ENCODE results near the gene PHIP.

The PHIP gene

DNA sequence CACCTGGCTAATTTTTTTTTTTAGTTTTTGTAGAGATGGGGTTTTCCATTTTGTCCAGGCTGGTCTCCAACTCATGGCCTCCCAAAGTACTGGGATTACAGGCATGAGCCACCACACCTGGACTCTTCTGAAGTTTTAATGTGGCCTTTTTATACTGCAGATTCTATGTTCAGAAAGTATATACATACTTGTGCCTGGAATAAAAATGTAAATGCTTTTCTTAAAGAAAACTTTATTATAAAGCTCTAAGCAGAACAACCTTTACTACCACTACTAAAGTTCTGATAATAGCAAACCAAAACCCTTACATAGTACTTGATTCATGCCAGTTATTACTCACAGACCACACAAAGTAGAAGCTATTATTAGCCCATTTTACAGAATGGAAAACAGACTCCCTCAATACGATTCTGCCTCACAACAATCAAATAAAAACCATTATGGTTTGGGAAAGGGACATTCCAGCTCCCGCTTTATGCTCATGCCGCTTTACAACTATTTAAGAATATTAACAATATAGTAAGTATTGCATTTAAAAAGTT lies 5.3 kb downstream of the PHIP start:
- no peak overlapping the region for H3K4me2 ChIP-seq
- no peaks in the 10 kb centered on the region for H3K27me3 ChIP-seq
- H3K27ac ChIP-seq, result no peak overlapping the region
- peaks cover 6% of the 10 kb centered on the region; the same call in 1 of the 2 replicates for H3K4me1 ChIP-seq
- H4K20me1 ChIP-seq, result peaks cover 39% of the 10 kb centered on the region; the same call in 1 of the 2 replicates
- no peak overlapping the region for H3K4me3 ChIP-seq
- no peak overlapping the region for H3K9ac ChIP-seq
- no peak for TF ChIP-seq Cebpa-rat (IDR thresholded peaks at IDR 0.05)
- H3K36me3 ChIP-seq, result no peaks in the 10 kb centered on the region
- no peaks in the 10 kb centered on the region for H3K9me3 ChIP-seq

DNA sequence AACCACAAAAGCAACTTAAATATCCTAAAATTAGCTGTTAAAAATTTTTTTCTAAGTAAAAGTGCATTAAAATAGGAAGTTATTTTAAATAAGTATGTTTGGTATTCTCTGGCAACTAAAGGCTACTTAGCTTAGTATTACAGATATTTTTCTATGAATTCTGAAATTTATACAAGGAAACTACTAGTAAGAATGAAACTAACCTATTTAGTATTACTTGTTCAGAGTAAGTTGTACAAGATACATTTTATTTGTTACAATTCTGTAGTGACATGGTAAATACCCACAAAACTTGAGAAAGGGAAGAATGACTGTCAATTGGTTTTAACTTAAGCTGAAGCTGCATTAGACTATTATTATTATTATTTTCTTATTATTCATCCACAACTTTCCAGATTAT lies 6.5 kb downstream of the PHIP start:
- H3K36me3 ChIP-seq, result no peaks in the 10 kb centered on the region
- no peak overlapping the region for H3K4me2 ChIP-seq
- H4K20me1 ChIP-seq, result peaks cover 49% of the 10 kb centered on the region
- H3K27me3 ChIP-seq, result no peaks in the 10 kb centered on the region
- H3K9me3 ChIP-seq, result no peaks in the 10 kb centered on the region
- no peak for TF ChIP-seq Cebpa-rat (IDR thresholded peaks at IDR 0.05)
- no peak overlapping the region for H3K27ac ChIP-seq
- peaks cover 6% of the 10 kb centered on the region; the same call in 1 of the 2 replicates for H3K4me1 ChIP-seq
- H3K9ac ChIP-seq, result no peak overlapping the region
- H3K4me3 ChIP-seq, result no peak overlapping the region

DNA sequence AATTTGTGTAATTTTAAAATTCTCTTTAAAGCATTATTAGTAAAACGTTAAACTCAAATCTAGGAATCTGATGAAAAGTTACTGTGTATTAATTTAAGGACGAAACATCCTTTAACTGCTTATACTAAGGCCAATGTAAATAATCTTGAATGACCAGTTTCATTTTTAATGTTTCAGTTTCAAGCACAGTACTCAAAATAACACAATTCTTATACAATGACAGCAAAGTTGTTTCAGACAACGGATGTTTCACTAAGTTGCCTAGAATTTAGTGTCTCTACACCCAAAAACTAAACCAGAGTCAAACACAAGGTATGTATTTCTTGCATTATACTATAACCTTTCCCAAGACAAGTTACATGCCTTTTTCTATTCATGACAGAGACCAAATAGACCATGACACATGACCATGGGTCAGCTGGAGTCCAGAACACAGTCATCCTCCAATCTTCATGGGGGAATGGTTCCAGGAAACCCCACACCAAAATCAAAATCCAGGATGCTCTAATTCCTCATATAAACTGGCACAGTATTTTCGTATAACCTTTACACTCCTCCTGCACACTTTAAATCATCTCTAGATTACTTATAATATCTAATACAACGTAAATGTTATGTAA lies 7.7 kb downstream of the PHIP start:
- Histone ChIP-seq H3K9me3 (no peaks in the 10 kb centered on the region), H3K4me3 (no peak overlapping the region), H3K4me1 (peaks cover 4% of the 10 kb centered on the region; the same call in 1 of the 2 replicates), H4K20me1 (peaks cover 44% of the 10 kb centered on the region), H3K4me2 (no peak overlapping the region), H3K27ac (no peak overlapping the region), H3K27me3 (no peaks in the 10 kb centered on the region), H3K36me3 (no peaks in the 10 kb centered on the region), H3K9ac (no peak overlapping the region)
- no peak for TF ChIP-seq Cebpa-rat (IDR thresholded peaks at IDR 0.05)

DNA sequence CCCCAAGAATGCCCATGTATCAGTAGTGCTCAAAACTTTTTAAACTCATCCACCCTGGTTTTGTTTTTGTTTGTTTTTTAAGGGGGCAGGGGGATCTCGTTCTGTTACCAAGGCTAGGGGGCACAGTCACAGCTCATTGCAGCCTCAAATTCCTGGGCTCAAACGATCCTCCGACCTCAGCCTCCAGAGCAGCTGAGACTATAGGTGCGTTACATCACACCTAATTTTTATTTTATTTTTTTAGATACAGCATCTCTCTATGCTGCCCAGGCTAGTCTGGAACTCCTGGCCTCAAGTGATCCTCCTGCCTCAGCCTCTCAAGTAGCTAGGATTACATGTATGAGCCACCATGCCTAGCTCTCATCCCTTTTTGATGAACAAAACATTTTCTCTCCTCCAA lies 11.2 kb downstream of the PHIP start:
- Histone ChIP-seq H3K4me2 (no peak overlapping the region), H3K36me3 (no peaks in the 10 kb centered on the region), H3K4me1 (no peaks in the 10 kb centered on the region), H3K9me3 (no peaks in the 10 kb centered on the region), H3K9ac (no peak overlapping the region), H4K20me1 (peaks cover 39% of the 10 kb centered on the region; the same call in 1 of the 2 replicates), H3K27ac (no peak overlapping the region), H3K4me3 (no peak overlapping the region), H3K27me3 (no peaks in the 10 kb centered on the region)
- TF ChIP-seq Cebpa-rat (IDR thresholded peaks at IDR 0.05), result no peak

DNA sequence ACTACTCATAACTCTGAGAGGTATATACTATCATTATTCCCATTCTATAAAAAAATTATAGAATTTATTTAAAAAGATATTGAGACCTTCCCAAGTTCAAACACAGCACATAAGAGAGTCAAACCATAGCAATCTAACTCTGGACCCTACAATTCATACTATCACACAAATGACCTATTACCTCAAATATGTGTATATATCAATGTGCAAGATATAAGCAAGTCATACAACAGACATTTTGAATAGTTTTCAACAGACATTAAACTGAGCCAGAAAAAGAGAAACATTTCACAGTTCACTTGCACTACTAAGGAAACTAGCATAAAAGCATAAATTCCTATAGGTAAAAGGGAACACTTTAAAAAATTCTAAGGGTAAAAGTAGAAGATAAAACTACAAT lies 11.7 kb downstream of the PHIP start:
- no peaks in the 10 kb centered on the region for H3K9me3 ChIP-seq
- no peak overlapping the region for H3K4me3 ChIP-seq
- peaks cover 38% of the 10 kb centered on the region; the same call in 1 of the 2 replicates for H4K20me1 ChIP-seq
- H3K36me3 ChIP-seq, result no peaks in the 10 kb centered on the region
- TF ChIP-seq Cebpa-rat (IDR thresholded peaks at IDR 0.05), result no peak
- no peaks in the 10 kb centered on the region for H3K27me3 ChIP-seq
- no peak overlapping the region for H3K4me2 ChIP-seq
- no peaks in the 10 kb centered on the region for H3K4me1 ChIP-seq
- H3K27ac ChIP-seq, result no peak overlapping the region
- H3K9ac ChIP-seq, result no peak overlapping the region

DNA sequence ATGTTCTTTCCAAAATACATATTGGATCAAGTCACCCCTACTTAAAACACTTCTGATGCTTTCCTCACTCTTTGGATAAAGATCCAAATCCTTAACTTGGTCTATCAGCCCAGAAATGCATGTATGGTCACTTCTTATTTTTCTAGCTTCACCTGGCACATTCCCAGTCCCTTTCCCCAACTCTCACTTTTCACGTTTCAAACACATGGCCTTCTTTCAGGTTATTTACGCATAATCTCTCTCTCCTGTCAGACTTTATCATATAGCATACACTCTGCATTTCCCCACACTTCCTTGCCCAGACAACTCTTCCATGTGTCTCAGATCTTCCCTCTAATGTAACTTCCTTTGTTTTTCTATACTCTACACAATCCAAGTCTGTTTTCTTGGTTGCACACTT lies 12.8 kb downstream of the PHIP start:
- no peak overlapping the region for H3K4me2 ChIP-seq
- peaks cover 3% of the 10 kb centered on the region; the same call in 1 of the 2 replicates for H3K36me3 ChIP-seq
- TF ChIP-seq Cebpa-rat (IDR thresholded peaks at IDR 0.05), result no peak
- H3K4me1 ChIP-seq, result no peaks in the 10 kb centered on the region
- H4K20me1 ChIP-seq, result peaks cover 38% of the 10 kb centered on the region; the same call in 1 of the 2 replicates
- H3K9ac ChIP-seq, result no peak overlapping the region
- no peaks in the 10 kb centered on the region for H3K9me3 ChIP-seq
- H3K4me3 ChIP-seq, result no peak overlapping the region
- no peaks in the 10 kb centered on the region for H3K27me3 ChIP-seq
- no peak overlapping the region for H3K27ac ChIP-seq

DNA sequence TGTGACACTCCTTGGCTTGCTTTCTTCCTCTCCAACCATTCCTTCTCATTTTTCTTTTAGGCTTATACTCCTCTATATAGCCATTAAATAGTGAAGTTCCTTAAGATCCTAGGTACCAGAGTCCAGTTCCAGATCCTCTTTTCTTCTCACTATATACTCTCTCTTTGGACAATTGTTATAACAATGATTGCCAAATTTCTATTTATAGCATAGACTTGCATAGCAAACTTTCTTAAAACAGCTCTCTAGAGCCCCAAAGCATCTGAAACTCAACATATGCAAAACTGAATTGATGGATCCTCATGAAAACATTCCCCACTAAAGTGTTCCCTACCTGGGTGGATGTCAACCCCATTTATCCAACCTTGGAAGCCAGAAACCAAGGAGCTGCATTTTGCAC lies 13.4 kb downstream of the PHIP start:
- peaks cover 8% of the 10 kb centered on the region; the same call in 1 of the 2 replicates for H3K36me3 ChIP-seq
- no peaks in the 10 kb centered on the region for H3K9me3 ChIP-seq
- H3K27ac ChIP-seq, result no peak overlapping the region
- H4K20me1 ChIP-seq, result peaks cover 38% of the 10 kb centered on the region; the same call in 1 of the 2 replicates
- no peak overlapping the region for H3K4me3 ChIP-seq
- H3K4me1 ChIP-seq, result no peaks in the 10 kb centered on the region
- no peak overlapping the region for H3K4me2 ChIP-seq
- no peaks in the 10 kb centered on the region for H3K27me3 ChIP-seq
- H3K9ac ChIP-seq, result no peak overlapping the region
- no peak for TF ChIP-seq Cebpa-rat (IDR thresholded peaks at IDR 0.05)

DNA sequence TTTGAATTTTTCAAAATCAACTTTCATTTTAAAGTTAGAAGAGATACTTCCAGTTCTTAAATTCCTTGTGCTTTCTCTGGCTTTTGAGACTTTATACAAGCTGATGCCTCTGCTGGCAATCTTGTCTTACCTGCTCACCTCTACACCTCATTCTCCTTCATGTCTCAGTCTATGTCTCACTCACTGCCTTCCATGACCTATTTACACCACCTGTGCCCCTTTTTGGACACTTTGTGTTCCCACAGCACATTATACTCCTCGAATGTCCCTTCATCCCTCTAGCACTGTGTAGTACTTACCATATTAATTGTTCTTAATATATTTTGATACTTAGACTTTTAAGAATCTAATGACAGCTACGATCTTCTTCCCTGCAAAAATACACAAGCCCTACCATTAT lies 15.3 kb downstream of the PHIP start:
- no peaks in the 10 kb centered on the region for H3K27me3 ChIP-seq
- TF ChIP-seq Cebpa-rat (IDR thresholded peaks at IDR 0.05), result no peak
- no peaks in the 10 kb centered on the region for H3K4me1 ChIP-seq
- no peak overlapping the region for H3K4me3 ChIP-seq
- peaks cover 32% of the 10 kb centered on the region; the same call in 1 of the 2 replicates for H4K20me1 ChIP-seq
- H3K27ac ChIP-seq, result no peak overlapping the region
- H3K9me3 ChIP-seq, result no peaks in the 10 kb centered on the region
- H3K4me2 ChIP-seq, result no peak overlapping the region
- H3K9ac ChIP-seq, result no peak overlapping the region
- peaks cover 18% of the 10 kb centered on the region; the same call in 1 of the 2 replicates for H3K36me3 ChIP-seq

DNA sequence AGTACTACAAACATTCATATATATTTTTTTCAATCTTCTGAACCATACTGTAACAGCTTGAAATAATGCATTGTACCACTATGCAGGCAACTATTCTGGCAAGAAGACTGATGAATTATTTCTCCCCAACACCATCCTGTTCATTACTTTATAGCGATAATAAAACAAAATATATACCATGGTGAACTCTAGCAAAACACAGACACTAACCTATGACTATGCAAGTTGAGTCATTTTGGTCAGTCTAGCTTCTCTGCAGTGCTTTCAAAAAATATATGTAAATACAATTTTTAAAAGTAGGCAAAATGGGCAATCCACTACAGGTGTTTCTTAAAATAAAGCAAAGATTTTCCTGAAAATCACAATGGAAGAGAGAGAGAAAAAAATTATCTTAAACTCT lies 20.3 kb downstream of the PHIP start:
- Histone ChIP-seq H3K4me1 (no peaks in the 10 kb centered on the region), H3K27ac (no peak overlapping the region), H3K36me3 (peaks cover 51% of the 10 kb centered on the region), H3K9me3 (no peaks in the 10 kb centered on the region), H3K4me2 (no peak overlapping the region), H3K4me3 (no peak overlapping the region), H4K20me1 (no peaks in the 10 kb centered on the region), H3K27me3 (no peaks in the 10 kb centered on the region), H3K9ac (no peak overlapping the region)
- TF ChIP-seq Cebpa-rat (IDR thresholded peaks at IDR 0.05), result no peak

DNA sequence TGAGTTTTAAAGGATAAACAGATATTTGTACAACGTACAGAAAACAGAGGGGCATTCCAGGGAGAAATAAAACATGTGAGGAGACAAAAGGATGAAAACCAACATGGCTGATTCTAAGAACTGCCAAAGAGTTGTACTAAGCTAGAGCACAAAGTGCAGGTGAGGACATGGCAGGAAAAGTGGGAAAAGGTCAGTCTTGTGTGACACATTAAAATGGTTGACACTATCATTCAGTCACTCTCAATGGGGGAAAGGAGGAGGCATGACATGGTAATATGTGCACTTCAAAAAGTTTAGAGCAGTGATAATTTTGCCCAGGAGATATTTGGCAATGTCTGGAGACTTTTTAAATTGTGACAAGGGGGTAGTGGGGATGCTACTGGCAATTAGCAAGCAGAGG lies 21.8 kb downstream of the PHIP start:
- Histone ChIP-seq H3K27me3 (no peaks in the 10 kb centered on the region), H3K4me2 (no peak overlapping the region), H3K36me3 (peaks cover 58% of the 10 kb centered on the region), H3K9ac (no peak overlapping the region), H3K4me1 (no peaks in the 10 kb centered on the region), H3K4me3 (no peak overlapping the region), H3K9me3 (no peaks in the 10 kb centered on the region), H4K20me1 (no peaks in the 10 kb centered on the region), H3K27ac (no peak overlapping the region)
- TF ChIP-seq Cebpa-rat (IDR thresholded peaks at IDR 0.05), result no peak
